Activated T-cell treated with anti-CD3 and anti-CD28 coated beads for 48 hours (primary cell): ENCODE data around the gene MYG1.
"Not testable (repeated sequence)": the region's sequence is repeated elsewhere in the genome, so short reads cannot be mapped to it uniquely, and the experiment has no call there.

ENCODE experiments used
- DNase-seq: peaks from one replicate; pipeline ENCODE4 v3.0.0-alpha.2; 2020; ENCODE audit warnings: low read depth

Gene MYG1

DNA sequence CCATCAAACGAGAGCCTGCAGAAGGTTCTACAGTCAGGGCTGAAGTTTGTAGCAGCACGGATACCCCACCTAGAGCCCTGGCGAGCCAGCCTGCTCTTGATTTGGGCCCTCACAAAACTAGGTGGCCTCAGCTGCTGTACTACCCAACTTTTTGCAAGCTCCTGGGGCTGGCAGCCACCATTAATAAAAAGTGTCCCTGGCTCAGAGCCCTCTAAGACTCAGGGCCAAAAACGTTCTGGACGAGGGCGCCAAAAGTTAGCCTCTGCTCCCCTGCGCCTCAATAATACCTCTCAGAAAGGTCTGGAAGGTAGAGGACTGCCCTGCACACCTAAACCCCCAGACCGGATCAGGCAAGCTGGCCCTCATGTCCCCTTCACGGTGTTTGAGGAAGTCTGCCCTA is 13.0 kb upstream of the MYG1 start:
- no peak for DNase-seq

GRCh38 chr12:53287741-53288216 is 11.7 kb upstream of the MYG1 start:
- peak; percentile 40 for DNase-seq

DNA sequence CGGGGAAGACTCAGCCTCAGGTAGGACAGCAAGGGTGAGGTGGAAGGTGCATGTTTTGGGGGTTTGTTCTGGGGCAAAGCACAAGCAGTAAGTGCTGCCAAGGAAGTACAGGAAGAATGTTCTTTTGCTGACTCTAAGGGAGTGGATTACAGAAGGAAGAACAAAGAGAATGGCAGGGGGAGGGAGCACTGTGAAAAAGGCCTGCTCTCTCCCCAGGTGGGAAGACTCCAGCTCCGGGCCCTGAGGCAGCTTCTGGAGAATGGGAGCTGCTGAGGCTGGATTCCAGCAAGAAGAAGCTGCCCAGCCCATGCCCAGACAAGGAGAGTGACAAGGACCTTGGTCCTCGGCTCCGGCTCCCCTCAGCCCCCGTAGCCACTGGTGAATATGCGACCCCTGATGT is 11.2 kb upstream of the MYG1 start:
- DNase-seq = no peak

DNA sequence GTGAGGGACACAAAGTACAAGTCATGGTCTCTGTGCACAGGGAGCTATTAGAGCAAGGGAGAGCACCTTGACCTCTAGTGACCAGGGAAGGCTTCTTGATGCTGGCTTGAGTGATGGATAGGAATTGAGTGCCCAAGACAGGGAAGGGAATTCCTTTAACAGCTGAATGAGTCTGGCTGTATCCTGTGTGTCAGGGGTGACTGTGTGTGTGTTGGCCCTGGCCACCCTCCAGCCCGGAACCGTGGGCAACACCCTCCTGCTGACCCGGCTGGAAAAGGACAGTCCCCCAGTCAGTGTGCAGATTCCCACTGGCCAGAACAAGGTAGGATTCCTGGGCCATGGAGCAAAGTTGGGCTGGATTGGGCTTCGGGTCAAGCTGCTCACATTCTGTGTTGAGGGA is 9.6 kb upstream of the MYG1 start:
- DNase-seq = no peak

DNA sequence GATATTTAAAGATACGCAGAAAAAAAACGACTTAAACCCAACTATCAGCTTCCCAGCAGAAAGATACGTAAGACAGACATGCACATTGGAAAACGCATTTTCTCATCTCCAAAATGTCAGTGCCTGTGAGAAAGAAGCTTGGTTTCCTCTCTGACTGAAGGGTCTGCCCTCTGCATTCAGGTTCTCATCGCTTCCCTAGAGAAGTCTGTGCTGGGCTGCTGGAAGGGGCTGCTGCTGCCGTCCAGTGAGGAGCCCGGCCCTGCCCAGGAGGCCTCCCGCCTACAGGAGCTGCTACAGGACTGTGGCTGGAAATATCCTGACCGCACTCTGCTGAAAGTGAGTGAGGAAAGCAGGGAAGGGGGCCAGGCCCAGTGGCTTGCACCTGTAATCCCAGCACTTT is 8.8 kb upstream of the MYG1 start:
- no peak for DNase-seq

GRCh38 chr12:53292426-53292825 is 7.1 kb upstream of the MYG1 start:
- DNase-seq = no peak

DNA sequence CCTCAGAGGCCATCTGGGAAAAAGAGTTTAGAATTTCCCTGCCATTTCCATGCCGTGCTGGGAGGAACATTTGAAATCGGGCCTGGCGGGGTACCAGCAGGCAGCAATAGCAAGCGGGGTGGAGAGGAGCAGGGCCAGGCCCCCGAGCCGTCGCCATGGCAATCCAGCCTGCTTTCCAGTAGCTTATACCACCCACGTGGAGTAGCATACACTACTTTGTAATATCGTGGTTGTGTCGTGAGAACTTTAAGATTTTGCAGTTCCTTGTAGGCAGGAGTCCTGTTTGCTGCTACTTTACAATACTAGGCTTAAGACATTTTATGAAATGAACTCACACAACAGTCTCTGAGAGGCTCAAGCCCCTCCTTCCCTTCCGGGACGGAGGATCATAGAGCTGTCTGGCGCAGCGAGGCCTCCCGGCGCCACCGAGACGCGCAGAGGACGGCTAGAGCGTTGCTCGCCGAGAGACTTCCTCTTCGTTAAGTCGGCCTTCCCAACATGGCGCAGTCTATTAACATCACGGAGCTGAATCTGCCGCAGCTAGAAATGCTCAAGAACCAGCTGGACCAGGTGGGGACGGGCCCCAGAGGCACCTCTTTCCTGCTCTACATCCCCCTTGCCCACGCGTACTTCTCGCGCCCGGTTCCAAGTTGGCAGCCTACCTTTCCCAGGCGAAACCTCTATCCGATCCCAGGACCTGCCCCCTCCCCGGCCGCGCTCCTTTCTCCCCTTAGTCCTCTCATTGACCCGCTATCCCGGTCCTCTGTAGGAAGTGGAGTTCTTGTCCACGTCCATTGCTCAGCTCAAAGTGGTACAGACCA is 4.2 kb upstream of the MYG1 start, which contains the start of gene PFDN5:
Gene PFDN5 (plus strand): TSS at position 473 of the 821 bp plus-strand sequence. CDS start 26 bp downstream, at position 499.
- DNase-seq = peak; percentile 83

- no peak for DNase-seq
Observed at GRCh38 chr12:53295891-53296219, 3.6 kb upstream of the MYG1 start.

DNA sequence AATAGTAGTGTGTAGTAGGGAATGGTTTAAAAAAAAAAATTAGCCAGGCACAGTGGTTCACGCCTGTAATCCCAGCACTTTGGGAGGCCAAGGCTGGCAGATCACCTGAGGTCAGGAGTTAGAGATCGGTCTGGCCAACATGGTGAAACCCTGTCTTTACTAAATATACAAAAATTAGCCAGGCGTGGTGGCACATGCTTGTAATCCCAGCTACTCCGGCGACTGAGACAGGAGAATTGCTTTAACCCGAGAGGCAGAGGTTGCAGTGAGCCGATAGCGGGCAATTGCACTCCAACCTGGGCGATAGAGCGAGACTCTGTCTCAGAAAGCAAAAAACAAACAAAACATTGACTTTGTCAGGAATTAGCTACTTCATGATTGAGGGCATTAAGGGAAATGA is 2.4 kb upstream of the MYG1 start:
- DNase-seq = not testable (repeated sequence)

- DNase-seq = no peak
Observed at GRCh38 chr12:53298164-53298563, 1.3 kb upstream of the MYG1 start.

DNA sequence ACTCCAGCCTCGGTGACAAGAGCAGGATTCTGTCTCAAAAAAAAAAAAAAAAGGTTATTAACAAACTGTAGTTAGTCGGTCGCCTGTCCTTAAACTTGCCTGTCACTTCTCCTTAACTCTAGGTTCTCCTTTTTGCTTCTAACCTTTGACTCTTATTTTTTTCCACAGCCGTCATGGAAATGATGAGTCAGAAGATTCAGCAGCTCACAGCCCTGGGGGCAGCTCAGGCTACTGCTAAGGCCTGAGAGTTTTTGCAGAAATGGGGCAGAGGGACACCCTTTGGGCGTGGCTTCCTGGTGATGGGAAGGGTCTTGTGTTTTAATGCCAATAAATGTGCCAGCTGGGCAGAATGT is 418 bp upstream of the MYG1 start:
- peak; percentile 12 for DNase-seq

DNA sequence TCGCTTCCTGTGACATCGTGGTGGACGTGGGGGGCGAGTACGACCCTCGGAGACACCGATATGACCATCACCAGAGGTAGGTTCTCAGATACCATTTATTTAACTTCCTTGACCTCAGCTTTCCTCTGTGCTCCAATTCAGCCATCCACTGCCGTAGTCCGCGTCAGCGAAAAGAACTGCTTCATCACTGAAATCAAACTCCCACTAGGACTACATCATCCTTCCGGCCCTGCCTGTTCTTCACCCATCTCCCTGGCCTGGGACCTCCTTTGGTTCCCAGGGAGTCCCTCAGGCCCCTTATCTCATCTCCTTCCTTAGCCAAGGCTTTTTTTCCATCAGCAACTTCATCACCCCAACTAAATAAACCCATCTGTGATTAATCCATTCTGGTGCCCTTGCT is 692 bp downstream of the MYG1 start:
- peak; percentile 8 for DNase-seq

DNA sequence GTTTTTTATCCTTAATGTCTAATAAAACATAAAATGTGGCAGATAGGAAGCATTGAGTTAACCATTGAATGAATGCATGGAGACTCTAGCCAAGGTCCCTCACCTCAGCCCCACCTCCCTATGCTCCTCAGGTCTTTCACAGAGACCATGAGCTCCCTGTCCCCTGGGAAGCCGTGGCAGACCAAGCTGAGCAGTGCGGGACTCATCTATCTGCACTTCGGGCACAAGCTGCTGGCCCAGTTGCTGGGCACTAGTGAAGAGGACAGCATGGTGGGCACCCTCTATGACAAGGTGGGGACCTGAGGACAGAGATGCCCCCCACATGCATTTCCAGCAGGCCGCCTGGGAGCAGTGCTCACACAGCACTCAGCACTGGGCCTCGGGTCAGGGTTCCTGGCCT is 3.4 kb downstream of the MYG1 start:
- DNase-seq = no peak

DNA sequence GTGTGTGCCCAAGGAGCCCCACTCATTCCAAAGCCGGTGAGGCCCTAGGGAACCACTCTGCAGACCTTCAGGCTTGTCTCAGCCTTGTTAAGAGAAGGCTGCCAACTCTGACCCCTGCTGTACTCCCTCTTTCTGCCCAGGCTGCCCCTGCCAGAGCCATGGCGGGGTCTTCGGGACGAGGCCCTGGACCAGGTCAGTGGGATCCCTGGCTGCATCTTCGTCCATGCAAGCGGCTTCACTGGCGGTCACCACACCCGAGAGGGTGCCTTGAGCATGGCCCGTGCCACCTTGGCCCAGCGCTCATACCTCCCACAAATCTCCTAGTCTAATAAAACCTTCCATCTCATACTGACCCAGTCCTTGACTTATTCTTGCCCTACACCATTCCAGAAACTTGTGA is 7.3 kb downstream of the MYG1 start:
- DNase-seq = no peak

DNA sequence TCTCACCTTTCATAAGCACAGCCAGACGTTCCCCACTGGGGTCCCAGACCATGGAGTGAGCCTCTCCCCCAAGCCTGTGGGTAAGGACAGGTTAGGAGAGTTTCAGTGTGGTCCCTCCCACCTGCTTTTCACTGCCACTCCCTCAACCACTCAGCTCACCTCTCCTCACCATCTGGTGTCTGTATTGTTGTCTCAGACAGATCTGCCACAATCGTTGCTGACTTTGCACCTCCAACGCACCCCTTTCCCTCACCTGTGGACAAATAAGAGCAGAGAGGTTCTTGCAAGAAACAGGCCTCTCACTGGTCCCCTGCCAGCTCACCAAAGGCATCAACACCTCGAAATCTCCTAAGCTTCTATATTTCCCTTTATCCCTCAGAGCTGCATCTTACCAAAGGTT is 8.8 kb downstream of the MYG1 start:
- DNase-seq = no peak

DNA sequence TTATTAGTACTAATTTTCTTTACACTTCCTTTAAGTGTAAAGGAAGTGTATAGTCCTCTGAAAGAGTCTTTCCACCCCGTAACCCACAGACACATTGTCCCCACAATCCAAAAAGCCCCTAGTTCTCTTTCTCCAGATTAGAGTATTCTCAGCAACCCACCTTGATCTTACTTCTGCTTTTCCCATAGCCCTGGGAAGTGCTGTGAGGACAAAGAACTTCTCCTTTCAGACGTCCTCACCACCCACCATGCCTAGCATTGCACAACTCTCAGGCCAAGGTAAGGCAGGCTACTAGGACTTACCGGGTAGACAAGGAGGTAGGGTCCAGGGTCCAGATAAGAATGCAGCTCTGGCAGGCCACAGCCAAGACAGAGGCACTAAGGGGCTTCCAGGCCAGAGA is 14.5 kb downstream of the MYG1 start:
- no peak for DNase-seq

DNA sequence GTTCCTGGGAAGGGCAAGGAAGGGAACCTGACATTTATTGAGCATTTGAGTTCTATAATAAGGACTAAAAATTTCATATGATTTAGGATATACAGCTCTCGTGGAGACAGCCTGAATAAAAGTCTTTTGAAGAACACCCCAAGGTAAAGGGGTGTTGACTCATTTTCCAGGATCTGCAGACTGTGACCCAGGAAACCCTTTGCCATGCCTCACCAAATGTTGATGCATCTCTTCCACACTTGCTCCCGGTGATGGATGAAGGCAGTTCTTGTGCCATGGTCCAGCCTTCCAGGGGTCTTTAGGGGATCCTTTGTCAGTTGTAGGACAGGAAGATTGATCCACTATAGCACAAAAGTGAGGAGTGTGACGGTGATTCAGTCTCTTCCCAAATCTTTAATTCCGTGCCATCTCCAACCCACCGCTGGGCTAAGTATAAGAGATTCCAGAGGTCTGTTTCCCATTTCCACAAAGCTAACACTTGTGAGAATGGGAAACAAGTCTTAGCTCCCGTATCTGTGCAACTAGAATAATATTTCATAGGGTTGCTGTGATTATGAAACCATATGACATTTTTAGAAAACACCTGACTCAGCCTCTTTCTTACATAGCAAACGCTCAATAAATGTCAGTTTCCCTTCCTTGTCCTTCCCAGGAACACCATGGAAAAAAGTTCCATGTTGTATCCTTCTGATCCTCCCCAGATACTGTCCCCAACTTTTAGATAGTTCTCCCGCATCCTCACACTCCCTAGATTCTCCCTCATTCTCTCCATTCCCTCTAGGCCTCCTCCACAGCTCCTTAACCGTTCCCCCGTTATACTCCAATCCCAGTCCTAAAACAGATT is 21.1 kb downstream of the MYG1 start:
- no peak for DNase-seq

DNA sequence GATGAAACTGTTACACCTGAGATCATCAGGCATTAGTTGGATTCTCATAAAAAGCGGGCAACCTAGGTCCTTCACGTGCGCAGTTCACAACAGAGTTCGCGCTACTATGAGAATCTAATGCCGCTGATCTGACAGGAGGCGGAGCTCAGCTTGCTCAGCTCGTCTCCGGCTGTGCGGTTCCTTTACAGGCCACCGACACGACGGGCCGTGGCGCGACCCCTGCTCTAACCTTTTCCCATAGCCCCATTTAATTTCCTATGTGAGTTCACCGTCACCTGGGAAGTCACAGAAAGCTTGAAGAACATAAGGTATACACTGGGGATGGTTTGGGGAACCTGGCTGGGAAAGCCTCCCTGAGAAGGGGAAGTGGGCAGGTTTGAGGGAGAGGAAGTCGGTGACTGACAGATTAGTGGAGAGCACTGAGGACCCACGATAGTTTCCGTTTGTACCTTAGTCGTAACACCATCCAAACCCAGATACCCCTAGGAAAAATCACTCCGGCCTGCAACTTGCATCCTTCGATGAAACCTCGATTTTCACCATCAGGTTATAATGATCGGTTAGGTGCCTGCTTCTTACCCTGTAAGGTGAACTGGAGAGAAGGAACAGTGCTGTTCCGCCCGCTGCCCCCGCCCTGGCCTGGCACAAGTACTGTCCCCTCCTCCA is 24.8 kb downstream of the MYG1 start:
- peak; percentile 48 for DNase-seq

DNA sequence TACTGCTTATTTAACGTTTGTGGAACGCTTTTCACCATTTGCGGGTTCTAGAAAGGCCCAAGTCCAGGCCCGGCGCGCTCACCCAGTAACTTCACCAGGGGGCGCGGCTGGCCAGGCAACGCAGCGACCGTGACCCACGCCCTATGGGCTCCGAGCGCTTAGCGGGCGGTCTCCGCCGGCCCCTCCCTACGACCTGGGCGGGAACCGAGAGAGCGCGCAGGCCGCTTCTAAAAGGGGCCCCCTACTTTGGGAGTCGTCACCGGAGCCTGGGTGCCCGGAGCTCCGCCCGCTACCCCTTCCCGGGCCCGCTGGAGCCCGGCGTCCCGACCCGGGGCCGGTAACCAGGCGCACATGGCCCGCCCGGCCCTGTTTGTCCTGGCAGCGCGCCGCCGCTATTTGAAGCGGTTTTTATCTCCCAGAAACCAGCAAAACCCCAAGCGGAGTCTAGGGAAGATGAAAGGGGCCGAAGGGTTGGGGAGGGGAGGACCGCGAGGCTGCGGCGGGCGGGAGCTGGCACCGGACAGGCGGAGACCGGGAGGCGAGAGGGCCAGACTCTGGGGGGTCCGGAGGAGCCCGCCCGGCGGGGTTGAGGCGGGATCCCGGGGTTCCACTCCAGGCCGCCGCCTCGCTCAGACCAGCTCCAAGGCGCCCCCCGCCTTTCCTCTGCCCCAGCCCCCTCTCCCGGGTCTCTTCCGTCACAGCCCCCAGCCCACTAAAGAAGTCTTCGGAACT is 25.4 kb downstream of the MYG1 start:
- peak; percentile 90 for DNase-seq

GRCh38 chr12:53325511-53326061 is 26.1 kb downstream of the MYG1 start:
- peak; percentile 25 for DNase-seq

GRCh38 chr12:53326460-53327185 is 27.1 kb downstream of the MYG1 start:
- no peak for DNase-seq
